Suppressor macrophage treated with lipopolysaccharide for 4 hours (primary cell): ENCODE results near the gene DCAF17.
"Not testable (repeated sequence)": the region's sequence is repeated elsewhere in the genome, so short reads cannot be mapped to it uniquely, and the experiment has no call there.

Experiments used
- DNase-seq: peaks from one replicate; pipeline ENCODE4 v3.0.0-alpha.2; 2020

DCAF17 gene

GRCh38 chr2:171411214-171411613 lies 22.8 kb upstream of the DCAF17 start:
- DNase-seq: no peak

- peak; percentile 11 for DNase-seq
Observed at GRCh38 chr2:171411791-171412483, 22.1 kb upstream of the DCAF17 start.

- DNase-seq: no peak
Observed at GRCh38 chr2:171412571-171413175, 21.4 kb upstream of the DCAF17 start.

GRCh38 chr2:171414645-171415044 lies 19.4 kb upstream of the DCAF17 start:
- peak; percentile 12 for DNase-seq

DNA sequence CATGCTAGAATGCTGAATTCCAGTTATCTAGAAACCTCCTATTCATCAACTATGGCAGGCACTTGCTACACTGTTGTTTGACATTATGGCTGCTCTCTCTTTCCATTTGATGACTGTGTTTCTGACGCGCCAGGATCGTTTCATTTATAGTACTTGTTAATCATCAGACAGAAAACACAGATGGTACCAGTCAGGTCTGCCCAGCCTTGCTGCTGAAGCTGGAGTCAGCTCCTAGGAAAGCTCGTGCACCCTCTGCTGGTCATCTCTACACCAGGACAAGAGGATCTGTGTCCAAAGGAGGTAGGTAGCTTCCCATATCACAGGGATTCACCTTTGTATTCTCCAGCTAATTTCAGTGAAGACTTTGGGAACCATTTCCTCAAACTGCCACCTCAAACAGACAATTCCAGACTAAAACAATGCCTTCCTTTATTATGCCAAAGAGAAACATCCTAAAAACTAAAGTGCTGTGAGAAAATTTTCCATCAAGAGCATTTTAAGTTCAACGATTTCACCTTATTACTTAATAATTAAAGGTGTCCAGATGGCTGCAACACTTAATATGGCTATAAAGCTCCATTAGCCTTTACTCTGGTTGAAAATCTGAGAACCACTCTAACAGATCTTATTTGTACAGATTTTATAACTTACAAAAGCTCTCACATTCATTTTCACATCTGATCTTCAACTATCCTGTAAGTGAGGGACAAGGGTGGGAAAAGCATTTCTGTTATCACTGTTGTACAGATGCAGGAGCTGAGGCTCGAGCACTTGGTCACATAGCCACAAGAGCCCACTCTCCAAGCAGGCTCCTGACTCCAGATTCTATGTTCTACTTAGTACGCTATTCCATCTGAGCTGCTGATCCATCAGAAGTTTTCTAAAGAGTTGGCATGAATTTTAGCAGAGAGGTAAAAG lies 17.8 kb upstream of the DCAF17 start:
- DNase-seq: peak; percentile 87

DNA sequence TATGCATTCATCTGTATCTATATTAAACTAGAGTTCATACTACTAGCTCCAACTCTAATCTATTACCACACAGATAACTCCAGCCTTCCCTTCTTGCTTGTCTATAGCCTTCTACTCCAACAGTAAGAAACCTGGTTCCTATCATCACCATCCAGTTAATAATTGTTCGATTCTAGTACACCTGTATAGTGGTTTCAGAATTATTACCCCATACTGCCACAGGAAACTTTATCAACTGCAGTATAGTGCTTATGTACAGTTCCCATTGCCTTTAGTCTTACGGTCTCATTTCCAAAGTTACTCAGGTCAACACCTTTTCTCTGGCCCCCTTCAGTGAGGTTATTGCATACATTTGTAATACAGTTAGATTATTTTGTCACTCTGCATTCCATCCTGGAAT lies 14.7 kb upstream of the DCAF17 start:
- no peak for DNase-seq

DNA sequence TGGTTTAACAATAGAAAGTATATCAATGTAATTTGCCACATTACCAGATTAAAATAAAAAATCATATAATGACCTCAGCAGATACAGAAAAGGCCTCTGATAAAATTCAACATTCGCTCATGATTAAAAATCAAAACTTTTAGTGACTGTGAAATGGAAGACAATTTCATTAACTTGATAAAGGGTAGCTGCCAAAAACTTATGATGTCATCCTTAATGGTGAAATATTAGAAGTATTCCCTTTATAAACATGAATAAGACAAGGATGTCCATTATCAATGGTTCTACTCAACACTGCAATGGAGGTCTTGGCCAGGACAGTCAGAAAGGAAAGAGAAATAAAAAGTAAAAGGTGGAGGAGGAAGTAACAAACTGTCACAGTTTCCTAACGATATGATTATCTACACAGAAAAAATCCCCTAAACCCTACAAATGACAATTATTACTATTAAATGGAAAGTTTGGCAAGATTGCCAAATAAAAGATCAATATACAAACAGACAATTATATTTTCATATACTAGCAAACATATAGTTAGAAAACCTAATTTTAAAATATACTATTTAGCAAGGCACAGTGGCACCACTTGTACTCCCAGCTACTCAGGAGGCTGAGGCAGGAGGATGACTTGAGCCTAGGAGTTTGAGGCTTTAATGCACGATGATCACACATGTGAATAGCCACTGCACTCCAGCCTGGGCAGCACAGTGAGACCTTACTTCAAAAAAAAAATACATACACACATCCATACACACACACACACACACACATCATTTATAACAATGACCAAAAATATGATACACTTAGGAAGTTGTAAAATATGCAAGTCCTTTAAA lies 13.1 kb upstream of the DCAF17 start:
- peak; percentile 47 for DNase-seq

- DNase-seq: not testable (repeated sequence)
Observed at GRCh38 chr2:171422710-171423495, 11.1 kb upstream of the DCAF17 start.

- no peak for DNase-seq
Observed at GRCh38 chr2:171430516-171431410, 3.3 kb upstream of the DCAF17 start.

GRCh38 chr2:171431677-171432167 lies 2.3 kb upstream of the DCAF17 start:
- no peak for DNase-seq

DNA sequence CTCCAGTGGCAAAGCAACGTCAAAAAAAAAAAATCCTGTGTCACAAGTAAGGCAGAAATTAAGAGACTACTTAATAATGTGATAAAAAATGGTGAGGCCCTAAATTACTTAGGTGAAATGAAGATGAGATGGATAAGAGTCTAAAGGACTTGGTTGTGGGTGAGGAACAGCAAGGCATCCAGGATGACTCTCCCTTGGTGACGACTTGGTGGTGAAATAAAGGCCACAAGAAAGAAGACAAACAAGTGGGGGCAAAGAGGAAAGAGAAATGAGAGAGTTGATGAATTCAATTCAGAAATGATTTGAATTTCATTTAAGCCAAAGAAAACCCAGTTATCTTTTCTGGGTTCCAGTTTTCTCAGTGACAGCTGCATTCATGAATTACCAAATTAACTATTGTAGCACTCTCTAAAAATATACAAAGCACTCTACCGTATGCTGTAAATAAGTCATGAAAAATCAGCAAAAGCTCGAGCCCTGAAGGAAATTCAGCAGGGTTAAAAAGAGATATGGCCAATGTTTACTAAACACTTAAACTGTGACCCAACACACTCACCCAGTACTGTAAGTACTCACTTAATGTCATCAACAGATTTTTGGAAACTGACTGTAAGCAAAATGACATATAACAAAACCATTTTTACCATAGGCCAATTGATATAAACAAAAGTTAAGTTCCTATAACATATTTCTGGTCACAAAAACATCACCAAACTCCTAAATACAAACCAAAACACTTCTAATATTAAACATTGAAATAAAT lies 1.6 kb upstream of the DCAF17 start:
- no peak for DNase-seq

DNA sequence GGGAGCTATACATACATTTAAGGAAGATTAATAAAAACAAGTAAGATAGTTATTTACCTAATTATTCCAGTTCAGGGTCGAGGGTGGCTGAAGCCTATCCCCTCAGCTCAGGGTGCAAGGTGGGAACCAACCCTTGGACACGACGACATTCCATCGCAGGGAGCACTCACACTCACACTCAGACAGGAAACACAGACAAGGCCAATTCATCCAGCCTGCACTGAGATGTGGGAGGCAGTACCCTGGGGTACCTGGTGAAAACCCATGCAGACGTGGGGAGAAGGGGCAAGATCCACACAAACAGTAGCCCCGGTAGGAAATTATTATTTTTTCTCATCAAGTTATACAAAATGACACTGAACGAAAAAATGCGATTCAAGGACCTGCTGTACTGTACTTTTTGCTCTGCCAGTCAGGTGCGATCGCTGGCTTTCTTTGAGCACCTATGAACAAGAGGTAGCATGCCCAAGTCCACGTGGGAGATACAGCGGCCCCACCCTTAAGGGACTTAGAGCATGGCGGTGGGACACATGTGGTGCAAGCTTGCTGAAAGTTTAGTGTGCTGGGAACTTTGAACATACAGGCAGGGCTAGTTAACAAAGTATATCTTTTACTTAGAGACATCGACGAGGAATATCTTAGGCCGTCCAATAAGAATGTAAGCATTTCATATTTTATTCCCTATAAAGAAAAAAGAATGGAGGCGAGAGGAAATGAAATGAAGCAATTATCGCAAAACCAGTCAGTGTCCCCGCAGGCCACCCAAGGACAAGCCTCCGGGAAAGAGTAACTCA lies 860 bp upstream of the DCAF17 start:
- DNase-seq: peak; percentile 15

DNA sequence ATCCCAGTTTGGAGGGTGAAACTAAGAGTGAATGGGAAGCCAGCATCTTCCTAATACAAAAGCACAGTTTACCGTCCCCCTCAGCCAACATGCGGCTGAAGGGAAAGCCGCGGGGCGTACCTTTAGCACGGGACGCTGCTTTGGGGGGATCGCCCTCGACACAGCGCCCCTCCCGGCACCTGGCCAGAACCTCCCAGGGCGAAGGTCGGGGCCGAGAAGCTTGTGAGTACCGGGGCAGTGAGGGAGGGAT lies 338 bp upstream of the DCAF17 start, which contains the start of gene METTL8:
Gene METTL8 (minus strand): TSS at position 228 of the 250 bp plus-strand sequence. CDS start 41,805 bp downstream, outside the sequence.
- DNase-seq: no peak

GRCh38 chr2:171436307-171436706 lies 2.3 kb downstream of the DCAF17 start:
- peak; percentile 30 for DNase-seq

GRCh38 chr2:171441470-171441869 lies 7.4 kb downstream of the DCAF17 start:
- DNase-seq: no peak

- DNase-seq: no peak
Observed at GRCh38 chr2:171447675-171448074, 13.6 kb downstream of the DCAF17 start.

GRCh38 chr2:171451074-171451473 lies 17.0 kb downstream of the DCAF17 start:
- DNase-seq: no peak

GRCh38 chr2:171452773-171453172 lies 18.7 kb downstream of the DCAF17 start:
- no peak for DNase-seq

DNA sequence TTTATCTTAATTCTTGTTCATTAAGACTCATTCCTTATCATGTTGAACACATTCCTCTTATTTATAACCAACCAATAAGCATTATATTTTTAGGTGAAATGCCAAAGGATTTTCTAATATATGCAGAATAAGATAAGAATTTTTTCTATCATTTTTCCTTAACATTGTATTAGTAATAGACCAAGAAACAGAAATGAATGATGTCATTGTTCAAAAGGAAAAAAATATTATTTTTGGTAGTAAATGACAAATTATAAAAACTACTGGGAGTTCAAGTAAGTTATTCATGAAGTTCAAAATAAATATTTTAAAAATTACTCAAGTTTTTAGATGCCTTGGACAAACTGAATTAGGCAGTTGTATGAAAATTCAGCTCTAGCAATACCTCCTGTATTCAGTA lies 25.5 kb downstream of the DCAF17 start:
- DNase-seq: no peak
